B cell (primary cell): Measurements from ENCODE around the gene MAML2. TPM values are rescaled to one million over a fixed set of nuclear protein-coding genes. Genes with fewer than 3 reads are reported as not detected.

Experiments
- ATAC-seq: fragments of 200-7000 bp; cut with Tn5 transposase; one replicate; pipeline ENCODE4 v1.10.0; 2021; ENCODE audit warnings: low read depth, mild to moderate bottlenecking, moderate number of reproducible peaks, moderate library complexity
- CTCF ChIA-PET: fragments of 350-600 bp; sonication (Branson Sonifier 250); formaldehyde crosslinking; loops from one replicate; lab custom pipeline; 2021; ENCODE audit warnings: antibody characterized with exemption, inconsistent platforms; lab: Charles Lee
- POLR2A ChIA-PET: fragments of 350-600 bp; sonication (Branson Sonifier 250); formaldehyde crosslinking; loops from one replicate; lab custom pipeline; 2021; ENCODE audit warnings: antibody characterized with exemption; lab: Charles Lee
- DNase-seq: peaks from one replicate; pipeline ENCODE4 v3.0.0; 2013
- H2AFZ ChIP-seq: 2 replicates; pipeline ENCODE4 v1.6.1; 2012; ENCODE audit warnings: mild to moderate bottlenecking, low read depth, low read length; ENCODE audit not compliant: insufficient read depth, poor library complexity, severe bottlenecking
- H3K27ac ChIP-seq, 2 donors: 1 replicate in 1 of 2; 2 replicates in 1 of 2; pipeline ENCODE4 v1.5.1; 2012 to 2013; ENCODE audit warnings: low read length in 2 of 2, mild to moderate bottlenecking in 2 of 2, moderate library complexity in 1 of 2
- H3K27me3 ChIP-seq, 4 experiments: fragments of 200-600 bp in 1 of 4; sonication (generic) in 1 of 4; replicated peaks in 1 of 4; 1 replicate in 2 of 4; 2 replicates in 2 of 4; pipeline versions ENCODE4 v1.6.1 to v1.7.0; 2013 to 2016; ENCODE audit warnings: low read length in 3 of 4, mild to moderate bottlenecking in 2 of 4, mixed read lengths in 1 of 4, moderate library complexity in 1 of 4; ENCODE audit not compliant: insufficient read depth in 4 of 4, control insufficient read depth in 3 of 4; ENCODE audit errors: control extremely low read depth in 1 of 4
- H3K36me3 ChIP-seq, 2 experiments: replicated peaks in 1 of 2; 1 replicate in 1 of 2; 2 replicates in 1 of 2; pipeline versions ENCODE4 v1.6.1 to v1.7.1; 2013; ENCODE audit warnings: low read length in 1 of 2; ENCODE audit not compliant: insufficient read depth in 2 of 2, control insufficient read depth in 1 of 2; ENCODE audit errors: control extremely low read depth in 1 of 2, extremely low read depth in 1 of 2
- H3K4me1 ChIP-seq, 2 donors: fragments of 200-600 bp in 1 of 2; sonication (generic) in 1 of 2; 1 replicate in 1 of 2; 2 replicates in 1 of 2; pipeline versions ENCODE4 v1.5.1 to v1.6.1; 2013 to 2017; ENCODE audit warnings: low read length in 2 of 2; ENCODE audit not compliant: control insufficient read depth in 2 of 2, insufficient read depth in 2 of 2
- H3K4me2 ChIP-seq: replicated peaks from 2 replicates; pipeline ENCODE3; 2012; ENCODE audit warnings: mild to moderate bottlenecking, low read depth, low read length; ENCODE audit not compliant: poor library complexity, severe bottlenecking
- H3K4me3 ChIP-seq, 5 experiments: fragments of 200-600 bp in 1 of 5; sonication (generic) in 1 of 5; 1 replicate in 3 of 5; 2 replicates in 2 of 5; pipeline versions ENCODE4 v1.5.1 to v1.7.0; 2011 to 2016; ENCODE audit warnings: low read length in 4 of 5, mild to moderate bottlenecking in 4 of 5, low read depth in 2 of 5, control low read depth in 1 of 5, moderate library complexity in 1 of 5; ENCODE audit not compliant: insufficient read depth in 1 of 5; ENCODE audit errors: control extremely low read depth in 1 of 5, extremely low read depth in 1 of 5
- H3K79me2 ChIP-seq: fragments of 200-600 bp; sonication (generic); one replicate; pipeline ENCODE4 v1.6.0; 2016; ENCODE audit warnings: low read length; ENCODE audit not compliant: control insufficient read depth, insufficient read depth
- H3K9ac ChIP-seq: fragments of 200-600 bp; sonication (generic); 2 replicates; pipeline ENCODE4 v1.6.1; 2017; ENCODE audit warnings: mild to moderate bottlenecking, low read length, moderate library complexity
- H3K9me3 ChIP-seq, 3 donors: one replicate each; pipeline versions ENCODE4 v1.6.1 to v1.7.1; 2013; ENCODE audit warnings: low read length in 2 of 3; ENCODE audit not compliant: control insufficient read depth in 2 of 3, insufficient read depth in 1 of 3; ENCODE audit errors: control extremely low read depth in 1 of 3
- H4K20me1 ChIP-seq: 2 replicates; pipeline ENCODE4 v1.6.0; 2012; ENCODE audit warnings: mild to moderate bottlenecking, low read length; ENCODE audit not compliant: insufficient read depth, control insufficient read depth, poor library complexity, severe bottlenecking
- H3K27ac Mint-ChIP-seq: one replicate; pipeline ENCODE4 v1.8.0; 2021; ENCODE audit warnings: mixed read lengths
- H3K27me3 Mint-ChIP-seq: one replicate; pipeline ENCODE4 v1.8.0; 2021; ENCODE audit warnings: mixed read lengths
- H3K4me1 Mint-ChIP-seq: one replicate; pipeline ENCODE4 v1.8.0; 2021; ENCODE audit warnings: mixed read lengths
- H3K4me3 Mint-ChIP-seq: one replicate; pipeline ENCODE4 v1.8.0; 2021; ENCODE audit warnings: mixed read lengths
- H3K9me3 Mint-ChIP-seq: one replicate; pipeline ENCODE4 v1.8.0; 2022; ENCODE audit warnings: mixed read lengths; ENCODE audit not compliant: insufficient read depth
- CTCF ChIP-seq: fragments of 200-600 bp; IDR thresholded peaks from one replicate; pipeline ENCODE4 v1.8.0; 2022; ENCODE audit warnings: antibody characterized with exemption, mild to moderate bottlenecking
- EZH2 ChIP-seq: IDR thresholded peaks from 2 replicates; pipeline ENCODE4 v1.6.1; 2012; ENCODE audit warnings: borderline replicate concordance, low read depth, mild to moderate bottlenecking, moderate library complexity, low read length; ENCODE audit not compliant: insufficient read depth, poor library complexity, severe bottlenecking
- WGBS: methylation state at CpG from one replicate; pipeline ENCODE4 v1.1.5; 2013; ENCODE audit warnings: missing lambda C conversion rate; ENCODE audit not compliant: insufficient coverage; 5-methylcytosine and 5-hydroxymethylcytosine counted together
- intact Hi-C: fragments of 100-400 bp; cut with micrococcal nuclease; formaldehyde crosslinking; loops from one replicate; pipeline ENCODE4 v1.10.0; 2022
- polyA plus RNA-seq: library from polyadenylated mRNA; depleted of rRNA; stranded (reverse); fragments of >200 nt; gene quantifications from 2 replicates; pipeline ENCODE4 v1.2.3, GENCODE V29; 2012
- total RNA-seq, 2 donors: library from RNA; stranded (reverse); fragments of 120-200 nt in 1 of 2; gene quantifications; 1 replicate in 1 of 2; 2 replicates in 1 of 2; pipeline versions ENCODE4 v1.2.3 to v1.2.4, GENCODE V29; 2013 to 2022

The MAML2 gene
- total and polyA plus RNA-seq, 2 donors (not counting 1 experiment from before 2014, with no cell fraction given): 10.7 to 26.4 TPM

- no peak overlapping the region for H3K9ac ChIP-seq
- no peak overlapping the region for H3K4me3 ChIP-seq
- no peak for DNase-seq
- TF ChIP-seq CTCF (no peak), EZH2 (no peak)
- Mint-ChIP-seq H3K27me3 (no peaks in the 10 kb centered on the region), H3K4me1 (peaks cover 4% of the 10 kb centered on the region), H3K27ac (no peak overlapping the region), H3K9me3 (no peaks in the 10 kb centered on the region), H3K4me3 (no peak overlapping the region)
- H3K27ac ChIP-seq: no peak overlapping the region
- intact Hi-C loops: no loop called here
- H3K36me3 ChIP-seq: peaks cover 0 to 5% of the 10 kb centered on the region in 2 experiments
- H3K79me2 ChIP-seq: peaks cover 6% of the 10 kb centered on the region
- no peak overlapping the region for H3K4me2 ChIP-seq
- no peaks in the 10 kb centered on the region for H3K4me1 ChIP-seq
- no peaks in the 10 kb centered on the region for H3K27me3 ChIP-seq
- POLR2A ChIA-PET: no interaction called here
- CTCF ChIA-PET: interaction anchor here (1.2 kb wide), 1 partner anchor 297 kb away, joined by 4 read pairs; the partner anchor contains the start of gene MAML2
- no peak overlapping the region for H2AFZ ChIP-seq
- no peaks in the 10 kb centered on the region for H4K20me1 ChIP-seq
- no peak for ATAC-seq
- H3K9me3 ChIP-seq: no peaks in the 10 kb centered on the region
- 82% methylated on average over 6 of the region's 11 CpGs for WGBS
These were observed 297.2 kb downstream of the MAML2 start for GRCh38 chr11:96045622-96046456.

DNA sequence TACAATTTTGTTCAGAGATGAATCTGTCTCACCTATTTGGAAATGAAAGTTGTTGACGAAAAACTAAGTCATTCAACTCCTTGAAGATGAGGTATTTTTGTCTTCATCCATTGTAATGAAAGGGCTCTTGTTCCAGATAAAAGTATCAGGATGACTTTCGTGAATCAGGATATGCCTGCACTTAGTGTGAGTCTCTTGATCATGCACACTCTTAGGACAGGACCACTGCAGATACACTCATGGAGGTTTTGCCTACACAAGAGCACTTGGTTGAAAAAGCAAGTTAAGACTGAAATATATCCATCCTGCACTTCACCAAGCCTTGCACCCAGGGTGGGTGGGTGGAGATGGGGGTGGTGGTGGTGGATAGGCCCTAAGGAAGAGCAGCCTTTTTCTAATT is 298.2 kb downstream of the MAML2 start:
- Histone ChIP-seq H3K27ac (no peak overlapping the region), H2AFZ (no peak overlapping the region), H3K4me2 (no peak overlapping the region), H3K4me1 (no peaks in the 10 kb centered on the region), H3K9ac (no peak overlapping the region), H3K27me3 (no peaks in the 10 kb centered on the region), H3K4me3 (no peak overlapping the region), H3K9me3 (no peaks in the 10 kb centered on the region), H3K36me3 (peaks cover 0 to 5% of the 10 kb centered on the region in 2 experiments), H3K79me2 (peaks cover 6% of the 10 kb centered on the region), H4K20me1 (no peaks in the 10 kb centered on the region)
- Mint-ChIP-seq H3K4me1 (peaks cover 4% of the 10 kb centered on the region), H3K27me3 (no peaks in the 10 kb centered on the region), H3K4me3 (no peak overlapping the region), H3K9me3 (no peaks in the 10 kb centered on the region), H3K27ac (no peak overlapping the region)
- ChIA-PET CTCF (no interaction called here), POLR2A (interaction anchor here (0.6 kb wide), 1 partner anchor 67 kb away, joined by 3 read pairs; no protein-coding TSS in a partner anchor)
- TF ChIP-seq CTCF (no peak), EZH2 (no peak)
- intact Hi-C loops: no loop called here
- no peak for ATAC-seq
- no peak for DNase-seq
- 100% methylated on average over 2 of the region's 2 CpGs for WGBS
